GM11168 (cell line): ENCODE measurements around the gene SCYGR5.
"Not testable (repeated sequence)": the region's sequence is repeated elsewhere in the genome, so short reads cannot be mapped to it uniquely, and the experiment has no call there.

Source experiments
- in situ Hi-C: fragments of 300-500 bp; cut with MboI; formaldehyde crosslinking; loops from one replicate; pipeline ENCODE4 v1.12.0; 2022; ENCODE audit warnings: low sequenced_read_pairs; ENCODE audit not compliant: unreplicated experiment

Gene SCYGR5, protein sequence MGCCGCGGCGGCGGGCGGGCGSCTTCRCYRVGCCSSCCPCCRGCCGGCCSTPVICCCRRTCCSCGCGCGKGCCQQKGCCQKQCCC

DNA sequence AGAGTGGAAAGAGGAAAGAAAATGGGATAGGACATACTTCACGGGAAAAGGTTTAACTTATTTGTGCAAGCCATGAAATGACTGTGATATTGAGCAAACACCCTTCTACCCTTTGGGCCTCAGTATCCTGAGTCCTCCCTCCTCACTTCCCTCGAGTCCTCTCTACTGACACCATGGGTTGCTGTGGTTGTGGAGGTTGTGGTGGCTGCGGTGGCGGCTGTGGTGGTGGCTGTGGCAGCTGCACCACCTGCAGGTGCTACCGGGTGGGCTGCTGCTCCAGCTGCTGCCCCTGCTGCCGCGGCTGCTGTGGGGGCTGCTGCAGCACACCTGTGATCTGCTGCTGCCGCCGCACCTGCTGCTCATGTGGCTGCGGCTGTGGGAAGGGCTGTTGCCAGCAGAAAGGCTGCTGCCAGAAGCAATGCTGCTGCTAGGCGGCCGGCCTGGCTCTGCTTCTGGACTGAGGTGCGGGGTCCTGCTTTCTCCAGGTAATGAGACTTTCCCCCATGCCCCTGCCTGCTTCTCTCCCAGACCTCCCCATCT lies at the start of gene SCYGR5:
Gene SCYGR5 (plus strand): TSS at position 174 of the 540 bp plus-strand sequence. CDS start 0 bp downstream, at position 174.
- in situ Hi-C loops: not testable (repeated sequence)

DNA sequence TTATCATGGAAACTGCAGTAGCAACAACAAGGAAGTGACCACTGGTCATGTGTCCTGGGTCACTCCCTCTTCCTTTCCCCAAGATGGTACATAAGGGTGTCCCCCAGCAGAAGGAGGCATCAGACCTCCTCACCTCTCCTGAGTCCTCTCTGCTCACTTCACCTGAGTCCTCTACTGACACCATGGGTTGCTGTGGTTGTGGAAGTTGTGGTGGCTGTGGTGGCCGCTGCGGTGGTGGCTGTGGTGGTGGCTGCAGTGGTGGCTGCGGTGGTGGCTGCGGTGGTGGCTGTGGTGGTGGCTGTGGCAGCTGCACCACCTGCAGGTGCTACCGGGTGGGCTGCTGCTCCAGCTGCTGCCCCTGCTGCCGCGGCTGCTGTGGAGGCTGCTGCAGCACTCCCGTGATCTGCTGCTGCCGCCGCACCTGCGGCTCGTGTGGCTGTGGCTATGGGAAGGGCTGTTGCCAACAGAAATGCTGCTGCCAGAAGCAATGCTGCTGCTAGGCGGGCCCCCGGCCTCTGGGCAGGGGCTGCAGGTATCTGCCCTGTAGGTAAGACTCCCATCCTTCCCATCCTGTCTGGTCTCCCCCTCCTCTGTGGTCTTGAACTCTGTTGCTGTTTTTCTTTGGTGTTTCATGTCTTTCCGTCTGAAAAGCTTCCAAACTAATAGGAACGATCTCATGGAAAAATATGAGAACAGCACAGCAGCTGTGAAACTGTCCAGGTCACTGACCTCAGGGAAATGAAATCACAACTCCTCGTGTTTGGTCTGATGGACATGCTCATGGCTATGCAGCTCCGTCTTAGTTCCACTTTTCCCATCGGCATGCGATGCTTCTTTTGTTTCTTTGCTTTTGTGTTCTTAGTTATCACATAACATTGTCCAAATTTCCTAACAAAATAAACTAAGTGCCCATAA lies 49.0 kb upstream of the SCYGR5 start, which contains the start of gene SCYGR4:
Gene SCYGR4 (plus strand): TSS at position 183 of the 915 bp plus-strand sequence. CDS start 0 bp downstream, at position 183.
- in situ Hi-C loops: no loop called here

DNA sequence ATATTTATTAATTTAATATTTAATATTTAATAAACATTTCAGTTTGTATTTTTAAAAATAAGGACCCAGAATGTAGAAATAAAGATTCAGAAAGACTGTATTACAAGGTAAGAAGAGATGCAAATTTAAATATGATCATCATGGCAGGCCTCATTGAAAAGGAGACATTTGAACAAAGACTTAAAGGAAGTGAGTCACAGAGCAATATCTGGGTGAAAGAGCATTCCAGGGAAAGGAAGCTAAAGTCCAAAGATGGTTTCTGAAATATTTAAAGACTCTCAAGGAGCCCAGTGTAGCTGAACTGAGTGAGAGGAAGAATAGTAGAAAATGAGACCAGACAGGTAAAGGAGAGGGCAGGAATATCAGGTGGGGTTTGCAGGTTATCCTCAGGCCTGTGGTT lies 43.4 kb upstream of the SCYGR5 start:
- in situ Hi-C loops: no loop called here

DNA sequence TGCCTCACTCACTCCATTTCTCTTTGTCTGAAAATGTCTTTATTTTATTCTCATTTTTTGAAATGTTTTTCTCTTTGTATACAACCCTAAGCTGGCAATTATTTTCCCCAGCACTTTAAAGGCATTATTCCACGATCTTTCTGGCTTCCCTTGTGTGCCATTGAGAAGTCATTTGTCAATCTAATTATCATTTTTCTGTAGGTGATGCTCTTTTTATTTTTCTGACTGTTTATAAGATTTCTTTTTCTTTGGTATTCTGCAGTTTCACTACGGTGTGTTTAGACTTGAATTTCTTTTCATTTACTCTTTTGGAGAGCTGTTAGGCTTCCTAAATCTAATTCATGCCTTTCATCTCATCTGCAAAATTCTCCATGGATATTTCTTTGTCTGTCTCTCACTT lies 41.2 kb upstream of the SCYGR5 start:
- in situ Hi-C loops: no loop called here

DNA sequence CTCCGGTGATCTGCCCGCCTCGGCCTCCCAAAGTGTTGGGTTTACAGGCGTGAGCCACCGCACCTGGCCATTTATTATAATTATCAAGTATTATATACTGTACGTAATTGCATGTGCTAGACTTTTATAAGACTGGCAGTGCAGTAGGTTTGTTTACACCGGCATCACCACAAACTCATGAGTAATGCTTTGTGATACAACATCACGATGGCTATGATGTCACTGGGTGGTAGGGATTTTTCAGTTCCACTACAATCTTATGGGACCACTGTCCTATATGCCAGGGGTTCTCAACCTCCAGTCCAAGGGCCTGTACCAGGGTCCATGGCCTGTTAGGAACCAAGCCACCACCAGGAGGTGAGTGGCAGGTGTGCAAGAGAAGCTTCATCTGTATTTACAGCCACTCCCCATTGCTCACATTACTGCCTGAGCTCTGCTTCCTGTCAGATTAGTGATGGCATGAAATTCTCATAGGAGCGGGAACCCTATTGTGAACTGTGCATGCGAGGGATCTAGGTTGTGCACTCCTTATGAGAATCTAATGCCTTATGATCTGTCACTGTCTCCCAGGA lies 39.9 kb upstream of the SCYGR5 start:
- in situ Hi-C loops: no loop called here

DNA sequence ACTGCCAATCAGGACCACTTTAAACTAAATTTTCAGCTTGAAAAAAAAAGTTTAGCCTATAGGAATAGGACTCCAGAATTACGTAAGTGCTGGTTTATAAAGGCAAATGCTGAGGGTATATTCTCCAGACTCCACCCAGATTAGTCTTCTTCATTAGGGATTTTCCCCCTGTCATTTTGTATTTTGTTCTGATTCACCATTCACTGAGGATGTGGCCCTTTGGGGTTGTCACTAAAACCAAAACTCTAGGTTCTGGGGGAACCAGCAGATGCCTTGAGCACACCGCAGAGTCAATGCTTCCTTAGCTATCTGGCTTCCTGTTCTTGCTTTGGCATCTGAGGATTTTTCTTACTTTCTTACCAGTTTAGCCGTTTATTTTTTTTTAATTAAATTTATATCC lies 38.8 kb upstream of the SCYGR5 start:
- in situ Hi-C loops: no loop called here

DNA sequence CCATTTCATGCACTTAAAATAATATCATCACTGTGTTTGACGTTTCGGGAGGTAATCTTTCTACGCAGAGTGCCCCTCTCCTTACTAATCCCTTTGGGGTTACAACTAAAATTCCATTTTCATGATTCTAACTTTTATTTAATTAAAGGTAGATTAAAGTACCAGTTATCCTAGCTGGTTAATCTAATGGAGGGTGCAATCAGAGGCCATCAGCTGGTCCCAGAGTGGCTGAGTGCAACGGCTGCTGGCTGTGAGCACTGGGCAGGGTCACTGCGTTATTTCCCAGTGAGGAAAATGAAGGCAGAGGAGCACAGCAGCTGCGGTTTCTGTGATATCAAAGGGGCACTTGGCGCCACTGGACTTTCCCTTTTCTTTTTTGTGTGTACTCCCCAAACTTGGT lies 37.2 kb upstream of the SCYGR5 start:
- in situ Hi-C loops: no loop called here

DNA sequence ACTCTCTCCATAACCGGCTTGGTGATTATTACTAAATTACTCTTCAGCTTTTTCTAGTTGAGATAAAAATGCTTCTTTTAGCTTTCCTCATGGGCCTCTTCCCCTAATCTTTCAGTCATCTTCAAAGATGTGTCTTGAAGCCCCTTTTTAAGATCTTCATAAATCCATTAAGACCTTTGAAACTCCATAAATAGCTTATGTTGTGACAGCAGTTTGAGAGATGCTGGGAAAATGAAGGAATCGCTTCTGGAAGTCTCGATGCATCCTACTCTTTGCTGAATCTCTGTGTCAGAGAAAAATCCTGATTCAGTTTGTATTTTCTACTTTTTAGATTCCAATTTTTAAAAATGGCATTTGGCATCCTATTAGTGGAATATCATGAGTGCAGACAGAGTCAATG lies 36.3 kb upstream of the SCYGR5 start:
- in situ Hi-C loops: no loop called here

DNA sequence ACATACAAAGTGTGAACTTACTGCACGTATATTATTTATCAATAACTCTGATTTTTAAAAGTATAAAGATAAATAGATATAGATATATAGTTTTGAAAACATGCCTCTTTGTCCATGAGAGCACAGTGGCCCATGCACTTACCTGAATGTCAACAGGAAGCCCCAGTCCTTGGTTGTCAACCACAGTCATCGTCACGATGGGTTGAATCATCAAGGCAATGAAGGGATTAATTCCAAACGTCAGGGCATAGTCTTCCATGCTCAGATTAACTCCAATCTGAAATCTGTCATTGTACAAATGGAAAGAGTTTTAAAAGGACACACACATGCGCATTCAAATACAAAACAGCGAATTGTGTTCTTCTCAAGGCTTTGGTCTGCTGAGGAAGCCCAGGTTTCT lies 33.8 kb upstream of the SCYGR5 start:
- in situ Hi-C loops: no loop called here

DNA sequence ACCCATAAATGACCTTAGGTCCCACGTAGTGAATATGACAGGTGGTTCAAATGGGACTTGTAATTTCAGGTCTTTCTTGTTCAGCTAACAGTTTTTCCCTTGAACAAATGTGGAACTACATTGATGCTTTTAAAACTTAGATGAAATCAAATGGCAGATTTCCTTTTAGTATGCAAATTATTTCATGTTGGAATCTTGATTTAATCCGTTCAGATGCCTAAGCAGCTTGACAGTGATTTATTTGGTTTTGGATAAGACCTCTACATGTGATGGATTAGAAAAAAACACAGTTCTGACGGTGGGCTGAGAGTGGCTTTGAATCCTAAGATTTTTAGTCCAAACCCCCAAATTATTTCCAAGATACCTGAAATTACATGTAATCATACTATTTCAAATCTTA lies 32.4 kb upstream of the SCYGR5 start:
- in situ Hi-C loops: no loop called here

DNA sequence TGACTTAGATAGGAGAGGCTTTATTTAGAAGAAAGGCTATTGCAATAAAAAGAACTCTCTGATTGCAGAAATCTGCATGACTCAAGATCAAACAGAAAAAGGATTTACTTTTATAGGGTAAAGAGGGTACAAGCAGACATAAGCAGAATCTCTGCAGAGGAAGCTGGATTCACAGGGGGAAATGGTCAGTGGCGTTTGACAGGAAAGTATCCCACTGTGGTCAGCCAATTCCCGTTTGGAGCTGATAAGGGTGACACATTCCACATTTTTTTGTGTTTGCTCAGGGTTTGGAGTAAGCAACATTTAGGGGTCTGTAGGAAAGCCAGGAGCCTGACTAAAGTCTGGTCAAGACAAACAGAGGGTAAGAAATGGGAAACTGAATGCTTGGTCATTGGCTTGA lies 23.9 kb upstream of the SCYGR5 start:
- in situ Hi-C loops: no loop called here

DNA sequence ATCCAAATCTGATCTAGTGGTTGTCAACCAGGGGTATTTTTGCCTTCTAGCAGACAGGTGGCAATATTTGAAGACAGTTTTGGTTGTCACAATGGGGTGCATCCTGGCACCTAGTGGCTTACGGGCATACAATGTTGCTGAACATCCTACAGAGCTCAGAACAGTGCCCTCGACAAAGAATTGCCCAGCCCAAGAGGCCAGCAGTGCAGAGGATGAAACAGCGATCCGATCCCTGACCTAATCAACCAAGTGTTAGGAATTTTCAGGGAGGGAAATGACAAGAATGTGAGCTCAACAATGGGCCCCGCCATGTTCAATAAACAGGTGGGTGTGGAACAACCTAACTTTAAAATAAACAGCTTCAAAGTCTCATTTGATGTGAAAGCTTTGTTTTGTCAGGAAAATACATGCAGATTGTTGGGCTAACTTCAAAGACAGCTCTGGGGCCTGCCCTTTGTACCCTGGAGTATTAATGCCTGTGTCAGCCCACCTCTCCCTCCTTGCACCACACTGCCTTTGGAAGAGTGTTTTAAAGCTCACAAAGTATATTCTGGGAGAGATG lies 22.5 kb upstream of the SCYGR5 start:
- in situ Hi-C loops: no loop called here

DNA sequence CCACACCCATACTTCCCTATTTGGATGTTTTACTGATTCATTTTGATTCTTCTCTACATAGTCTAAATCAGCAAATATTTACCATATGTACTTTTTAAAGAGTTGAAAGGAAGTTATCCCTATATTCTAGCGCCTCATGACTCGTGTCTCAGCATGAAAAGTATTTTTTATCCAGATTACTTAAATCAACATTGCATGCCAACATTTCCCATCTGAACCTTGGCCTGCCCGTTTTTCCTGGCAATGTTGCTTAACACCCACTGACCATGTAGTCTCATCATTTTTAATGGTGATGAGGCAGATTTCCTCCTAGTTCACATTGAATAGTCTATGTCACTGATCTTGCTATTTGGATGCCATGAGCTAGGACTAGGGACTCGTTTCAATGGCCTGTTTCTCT lies 13.2 kb upstream of the SCYGR5 start:
- in situ Hi-C loops: no loop called here

DNA sequence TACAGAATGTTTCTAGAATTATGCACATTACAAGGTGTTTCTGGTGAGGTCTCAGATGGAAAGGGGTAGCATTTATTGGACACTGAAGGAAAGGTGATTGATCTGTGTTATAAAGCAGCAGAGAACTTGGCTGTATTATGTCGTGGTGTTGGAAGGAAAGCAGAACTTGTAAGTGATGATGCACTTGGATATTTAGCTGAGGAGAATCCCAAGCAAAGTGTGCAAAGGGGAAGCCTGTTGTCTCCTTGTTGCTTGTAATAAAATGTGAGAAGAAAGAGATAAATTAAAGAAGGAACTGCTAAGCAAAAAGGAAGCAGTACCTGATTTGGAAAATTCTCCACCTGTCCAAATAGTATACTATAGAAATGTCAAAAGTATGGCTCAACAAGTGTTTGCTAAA lies 12.2 kb upstream of the SCYGR5 start:
- in situ Hi-C loops: no loop called here

DNA sequence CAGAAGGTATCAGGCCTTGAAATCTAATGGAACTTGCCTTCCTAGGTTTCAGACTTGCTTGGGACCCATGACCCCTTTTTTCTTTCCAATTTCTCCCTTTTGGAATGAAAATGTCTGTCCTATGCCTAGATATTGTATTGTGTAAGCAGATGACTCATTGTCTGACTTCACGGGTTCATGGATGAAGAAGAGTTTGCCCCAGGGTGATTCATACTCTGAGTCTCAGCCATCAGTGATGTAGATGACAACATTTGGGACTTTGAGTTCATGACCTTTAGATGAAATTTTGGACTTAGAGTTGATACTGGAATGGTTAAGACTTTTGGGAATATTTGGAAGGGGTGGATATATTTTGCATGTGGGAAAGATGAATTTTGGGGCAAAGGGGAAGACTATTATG lies 11.2 kb upstream of the SCYGR5 start:
- in situ Hi-C loops: no loop called here

DNA sequence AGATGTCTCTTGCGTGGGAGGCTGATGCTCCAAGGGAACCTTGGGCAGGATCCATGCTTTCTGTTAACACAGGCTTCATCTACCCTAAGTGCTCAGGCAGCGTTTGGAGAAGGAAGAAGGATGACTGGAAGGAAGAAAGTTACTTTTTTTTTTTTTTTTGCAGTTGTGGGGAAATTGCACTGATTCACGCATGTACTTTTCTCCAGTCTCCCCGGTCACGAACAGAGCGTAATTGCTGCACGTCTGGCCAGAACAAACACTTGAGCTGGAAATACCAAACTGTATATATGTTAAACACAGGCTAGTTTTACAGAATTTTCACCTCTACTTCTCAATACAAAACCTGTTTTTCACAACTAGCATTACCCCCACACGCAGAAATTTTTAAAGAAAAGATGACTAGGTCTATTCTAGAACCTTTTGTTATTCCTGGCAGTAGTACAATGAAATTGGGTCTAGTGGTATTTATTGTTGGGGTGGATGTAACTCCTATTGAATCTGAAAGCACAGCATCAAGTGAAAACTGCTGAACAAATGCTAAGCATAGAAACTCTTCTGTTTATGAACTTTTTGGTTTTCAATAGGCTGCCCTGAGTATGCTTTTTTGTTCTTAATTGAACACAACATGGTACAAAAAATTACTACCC lies 9.3 kb upstream of the SCYGR5 start:
- in situ Hi-C loops: no loop called here

DNA sequence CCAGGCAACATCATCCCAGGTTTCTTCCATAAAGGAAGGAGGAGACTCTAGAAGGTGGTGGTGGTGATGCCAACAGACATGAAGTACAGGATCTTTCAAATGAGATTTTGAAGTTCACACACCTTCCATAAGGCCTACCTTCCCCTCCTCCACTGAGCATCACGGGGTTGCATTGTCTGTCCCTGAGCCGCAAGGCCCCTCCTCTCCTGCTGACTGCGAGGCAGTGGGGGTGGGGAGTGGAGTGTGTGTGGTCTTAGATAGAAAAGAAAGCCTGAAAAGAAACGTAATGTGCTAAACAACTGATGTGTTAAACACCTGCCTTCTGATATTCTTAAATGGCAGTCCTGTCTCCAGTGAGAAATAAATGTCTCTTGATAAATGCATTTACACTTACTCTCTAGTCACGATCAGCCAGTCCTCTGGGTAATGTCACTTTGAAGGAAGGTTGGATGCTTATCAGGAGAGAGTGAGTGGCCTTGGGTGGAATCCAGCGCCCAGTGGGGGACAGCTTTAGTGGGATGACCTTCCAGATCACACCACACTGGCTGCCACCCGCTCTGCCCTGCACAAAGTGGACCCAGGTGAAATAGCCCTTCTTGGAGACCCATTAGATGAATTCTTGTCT lies 5.5 kb upstream of the SCYGR5 start:
- in situ Hi-C loops: loop anchor here (5.0 kb wide), 1 partner anchor 206 kb away; no protein-coding TSS in a partner anchor

DNA sequence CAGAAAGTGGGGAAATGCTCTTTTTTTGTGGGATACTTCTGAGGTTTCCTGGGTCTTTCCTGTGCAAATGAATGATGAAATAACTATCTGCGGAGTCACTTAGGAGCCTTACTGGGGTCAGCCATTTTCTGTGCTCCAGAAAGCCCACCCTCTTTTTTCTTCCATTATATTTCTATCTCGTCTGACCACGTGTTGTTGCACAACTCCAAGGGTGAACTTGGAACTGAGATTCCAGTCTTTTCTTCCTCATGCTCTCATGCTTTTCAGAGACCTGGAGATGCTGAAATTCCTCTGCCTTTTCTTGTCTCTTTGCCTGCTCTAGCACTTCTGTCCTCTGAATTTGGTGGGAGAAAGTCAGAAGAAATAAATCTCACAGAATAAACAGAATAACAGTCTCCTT lies 4.8 kb upstream of the SCYGR5 start:
- in situ Hi-C loops: loop anchor here (5.0 kb wide), 1 partner anchor 205 kb away; no protein-coding TSS in a partner anchor

DNA sequence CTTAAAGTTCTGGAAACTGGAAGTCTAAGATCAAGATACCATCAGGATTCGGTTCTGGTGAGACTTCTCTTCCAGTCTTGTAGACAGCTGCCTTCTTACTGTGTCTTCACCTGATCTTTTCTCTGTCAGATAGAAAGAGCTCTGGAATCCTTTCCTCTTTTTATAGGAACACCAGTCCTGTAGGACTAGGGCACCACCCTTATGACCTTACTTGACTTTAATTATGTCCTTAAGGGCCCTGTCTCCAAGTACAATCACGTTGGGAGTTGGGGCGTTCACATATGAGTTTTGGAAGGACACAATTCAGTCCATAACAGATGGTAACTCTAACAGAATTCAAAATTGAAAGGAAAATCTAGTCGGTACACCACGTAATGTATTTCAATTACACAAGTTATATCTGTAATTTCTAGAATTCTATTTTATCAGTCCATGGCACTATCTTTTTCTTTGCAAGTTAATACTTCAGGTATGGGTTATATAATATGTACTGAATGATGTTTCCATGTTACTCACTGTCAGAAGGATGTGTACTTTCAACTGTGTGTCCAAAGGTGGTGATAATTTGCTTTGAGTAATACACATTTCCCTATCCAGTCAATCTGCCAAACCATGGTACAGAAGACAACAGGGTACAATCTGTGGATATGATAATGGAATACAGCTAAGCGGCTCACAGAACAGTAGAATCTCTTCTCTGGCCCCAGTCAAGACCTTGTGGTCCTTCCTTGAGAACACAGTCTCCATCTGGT lies 1.2 kb upstream of the SCYGR5 start:
- in situ Hi-C loops: no loop called here
